Measurements from ENCODE around the gene SEC22C. TPM values are rescaled to one million over a fixed set of nuclear protein-coding genes. Genes with fewer than 3 reads are reported as not detected.
"Not testable (repeated sequence)": the region's sequence is repeated elsewhere in the genome, so short reads cannot be mapped to it uniquely, and the experiment has no call there.

SEC22C gene, protein sequence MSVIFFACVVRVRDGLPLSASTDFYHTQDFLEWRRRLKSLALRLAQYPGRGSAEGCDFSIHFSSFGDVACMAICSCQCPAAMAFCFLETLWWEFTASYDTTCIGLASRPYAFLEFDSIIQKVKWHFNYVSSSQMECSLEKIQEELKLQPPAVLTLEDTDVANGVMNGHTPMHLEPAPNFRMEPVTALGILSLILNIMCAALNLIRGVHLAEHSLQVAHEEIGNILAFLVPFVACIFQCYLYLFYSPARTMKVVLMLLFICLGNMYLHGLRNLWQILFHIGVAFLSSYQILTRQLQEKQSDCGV
- total RNA-seq: 66.1 and 108 TPM in 2 replicates

DNA sequence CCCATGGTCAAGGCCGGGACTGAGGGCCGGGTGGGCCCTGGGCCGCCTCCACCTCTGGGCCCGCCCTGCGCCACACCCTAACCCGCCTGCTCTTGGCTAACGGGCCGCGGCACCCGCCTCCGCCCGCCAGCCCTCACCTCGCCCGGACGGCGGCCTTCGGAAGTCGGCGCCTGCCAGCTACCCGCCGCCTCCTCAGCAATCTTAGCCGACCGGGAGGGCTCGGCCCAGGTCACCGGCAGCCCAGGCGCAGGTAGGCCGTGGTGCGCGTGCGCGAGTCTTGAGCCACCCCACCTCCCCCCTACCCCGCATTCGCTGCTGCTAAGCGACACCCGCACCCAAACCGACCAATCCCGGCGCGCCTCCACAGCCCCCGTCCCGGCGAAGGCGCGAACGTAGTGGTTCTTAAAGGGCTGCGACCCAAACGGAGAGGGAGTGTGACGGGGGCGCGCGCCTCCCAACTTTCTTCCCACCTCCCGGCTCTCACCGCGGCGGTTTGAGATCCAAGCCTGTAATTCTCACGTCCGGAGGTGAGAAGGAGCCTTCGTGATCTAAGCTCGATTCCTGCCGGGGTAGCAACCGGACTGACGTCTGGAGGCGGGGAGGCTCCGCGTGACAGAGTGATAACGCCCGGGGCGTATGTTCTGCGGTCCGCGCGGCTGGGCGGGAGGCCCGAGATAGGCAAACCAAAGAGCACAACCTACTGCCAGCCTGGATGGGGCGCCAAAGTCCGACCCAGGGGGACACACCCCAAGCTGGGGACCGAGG, at the start of gene SEC22C:
TSS of gene SEC22C (minus strand) at position 259 of the 765 bp plus-strand sequence. CDS start 12,921 bp downstream, outside the sequence.
- DNase-seq (ENCODE audit: low read depth): peak; percentile 82

DNA sequence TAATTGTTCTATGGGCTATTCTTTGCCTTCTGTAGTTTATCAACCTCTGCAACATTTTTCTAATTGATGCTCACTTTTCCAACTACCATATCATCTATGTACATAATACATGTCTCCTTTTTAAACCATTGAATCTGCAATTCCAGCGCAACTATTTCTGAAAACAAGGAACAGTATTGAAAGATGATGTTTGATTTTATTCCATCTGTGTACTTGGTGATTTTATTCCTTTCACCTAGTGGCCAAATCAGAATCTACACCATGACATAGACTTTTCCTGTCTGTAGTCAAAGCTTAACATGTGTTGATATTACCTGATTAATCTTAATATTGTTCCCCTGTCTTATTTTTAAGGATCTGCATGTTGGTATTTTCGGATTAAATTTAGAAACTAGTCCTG, 31.7 kb upstream of the SEC22C start:
- no peak for DNase-seq (ENCODE audit: low read depth)

DNA sequence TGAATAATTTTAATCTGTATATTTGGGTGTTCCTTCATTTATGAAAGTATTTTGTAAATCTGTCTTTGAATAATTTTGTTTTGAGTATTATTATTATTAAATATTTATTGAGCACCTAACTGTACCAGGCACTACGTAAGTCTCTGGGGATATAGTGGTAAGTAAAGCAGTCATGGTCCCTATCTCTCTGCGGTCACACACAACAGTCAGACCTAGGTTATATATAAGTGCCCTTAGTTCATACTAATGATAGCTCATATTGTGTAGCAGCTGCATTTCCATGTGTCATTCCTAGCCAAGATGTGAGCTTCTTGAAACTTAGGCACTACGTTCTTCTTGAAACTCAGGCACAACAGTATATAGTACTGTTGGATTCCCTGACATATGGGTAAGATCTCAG, 31.2 kb upstream of the SEC22C start:
- DNase-seq (ENCODE audit: low read depth): no peak

DNA sequence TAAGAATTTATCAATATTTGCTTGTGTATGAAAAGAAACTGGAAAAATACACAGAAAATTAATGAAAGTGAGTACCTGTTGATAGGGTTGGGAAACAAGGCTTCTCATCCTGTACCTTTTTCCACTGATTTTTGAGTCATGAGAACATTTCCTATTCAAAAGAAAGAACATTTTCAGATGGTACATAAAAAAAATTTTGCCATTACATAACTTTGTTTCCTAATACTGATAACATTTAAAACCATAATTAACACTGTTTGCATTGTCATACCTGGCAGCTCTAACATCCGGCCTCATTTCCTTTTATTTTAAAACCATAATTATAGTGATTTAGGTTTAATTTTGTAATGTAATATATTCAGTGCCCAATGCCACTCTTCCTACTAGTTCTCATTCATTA, 30.4 kb upstream of the SEC22C start:
- no peak for DNase-seq (ENCODE audit: low read depth)

DNA sequence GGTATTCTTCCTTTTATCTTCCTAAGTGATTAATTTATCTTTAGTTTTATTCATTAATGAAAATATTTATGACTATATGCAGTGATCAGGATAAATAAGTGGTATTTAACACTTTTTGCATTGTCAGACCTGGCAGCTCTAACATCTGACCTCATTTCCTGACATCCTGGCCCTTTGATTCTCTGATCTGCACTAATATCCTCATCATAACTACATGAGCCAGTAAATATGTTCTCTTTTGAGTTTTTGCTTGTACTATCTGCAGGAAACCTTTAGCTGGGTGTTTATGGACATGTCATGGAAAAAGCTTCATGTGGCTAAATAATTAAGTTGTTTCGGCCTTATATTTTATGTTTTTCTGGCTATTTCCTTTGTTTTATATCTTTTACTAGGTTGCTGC, 29.2 kb upstream of the SEC22C start:
- no peak for DNase-seq (ENCODE audit: low read depth)

DNA sequence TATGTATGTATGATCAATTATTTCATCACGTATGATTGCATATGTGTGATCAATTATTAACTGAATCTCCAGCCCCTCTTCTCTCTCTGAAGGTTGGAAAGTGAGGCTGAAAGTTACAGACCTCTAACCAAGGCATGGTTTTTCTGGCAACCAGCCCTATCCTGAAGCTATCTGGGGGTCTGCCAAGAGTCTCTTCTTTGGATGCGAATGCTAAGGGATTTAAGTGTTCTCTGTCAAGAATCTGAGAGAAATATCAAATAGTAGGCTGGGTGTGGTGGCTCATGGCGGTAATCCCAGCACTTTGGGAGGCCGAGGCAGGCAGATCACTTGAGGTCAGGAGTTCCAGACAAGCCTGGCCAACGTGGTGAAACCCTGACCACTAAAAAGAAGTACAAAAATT, 26.8 kb upstream of the SEC22C start:
- DNase-seq (ENCODE audit: low read depth): no peak

DNA sequence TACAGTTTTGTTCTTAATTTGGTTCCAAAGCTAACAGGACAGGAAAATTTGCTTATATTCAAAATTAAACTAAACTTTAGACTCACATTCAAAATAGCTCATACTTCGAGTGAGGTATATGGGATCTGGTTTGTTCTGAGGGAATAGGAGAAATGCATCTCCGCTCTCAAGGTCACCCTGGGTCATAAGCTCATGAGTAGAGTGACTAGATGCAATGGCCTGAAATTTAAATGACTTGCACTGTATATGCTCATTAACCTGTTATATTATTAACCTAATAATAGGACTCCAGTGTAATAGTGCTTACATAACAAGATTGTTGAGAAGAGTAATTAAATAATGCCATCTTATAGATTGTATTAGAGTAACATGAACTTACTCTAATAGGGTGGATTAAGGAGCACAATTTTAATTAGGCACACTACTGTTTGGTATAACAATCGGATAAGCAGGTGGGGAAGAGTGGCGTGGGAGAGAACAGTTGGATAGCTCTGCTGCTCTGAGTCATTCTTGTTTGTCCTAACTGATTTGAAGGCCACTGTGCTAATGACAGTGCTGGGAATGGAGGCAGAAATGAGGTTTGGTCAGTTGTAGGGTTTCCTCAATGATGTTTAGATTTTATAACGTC, 23.9 kb upstream of the SEC22C start:
- DNase-seq (ENCODE audit: low read depth): peak; percentile 50

DNA sequence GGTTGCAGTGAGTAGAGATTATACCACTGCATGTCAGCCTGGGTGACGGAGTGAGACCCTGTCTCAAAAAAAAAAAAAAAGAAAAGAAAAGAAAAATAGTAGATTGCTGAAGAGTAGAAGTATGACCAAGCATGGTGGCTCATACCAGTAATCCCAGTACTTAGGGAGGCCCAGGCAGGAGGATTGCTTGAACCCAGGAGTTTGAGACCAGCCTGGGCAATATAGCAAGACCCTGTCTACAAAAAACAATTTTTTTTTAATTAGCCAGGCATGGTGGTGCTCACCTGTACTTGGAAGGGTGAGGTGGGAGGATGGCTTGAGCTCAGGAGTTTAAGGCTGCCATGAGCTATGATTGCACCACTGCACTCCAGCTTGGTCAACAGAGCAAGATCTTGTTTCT, 21.2 kb upstream of the SEC22C start:
- DNase-seq (ENCODE audit: low read depth): no peak

DNA sequence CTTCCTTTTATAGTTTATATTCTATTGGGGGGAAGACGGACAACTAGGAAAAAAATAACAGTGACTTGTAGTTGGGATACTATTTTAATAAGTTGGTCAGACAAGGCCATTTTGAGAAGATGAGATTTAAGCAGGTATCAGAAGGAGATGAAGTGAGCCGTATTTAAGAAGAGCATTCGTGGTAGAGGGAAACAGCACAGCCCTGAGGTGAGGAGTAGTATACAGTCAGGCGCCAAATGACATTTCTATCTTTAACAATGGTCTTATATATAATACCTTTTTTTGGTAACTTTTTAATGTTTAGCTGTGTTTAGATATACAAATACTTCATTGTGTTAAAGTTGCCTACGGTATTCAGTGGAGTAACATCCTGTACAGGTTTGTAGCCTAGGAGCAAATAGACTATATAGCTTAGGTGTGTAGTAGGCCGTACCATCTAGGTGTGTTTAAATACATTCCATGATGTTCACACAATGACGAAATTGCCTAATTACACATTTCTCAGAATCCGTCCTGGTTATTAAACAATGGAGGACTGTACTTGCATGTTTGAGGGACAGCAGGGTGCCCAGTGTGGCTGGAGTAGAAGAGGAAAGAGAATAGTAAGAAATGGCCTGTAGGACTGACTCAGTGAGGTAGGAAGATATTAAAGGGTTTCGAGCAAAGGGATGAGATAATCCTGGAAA, 20.3 kb upstream of the SEC22C start:
- DNase-seq (ENCODE audit: low read depth): no peak

DNA sequence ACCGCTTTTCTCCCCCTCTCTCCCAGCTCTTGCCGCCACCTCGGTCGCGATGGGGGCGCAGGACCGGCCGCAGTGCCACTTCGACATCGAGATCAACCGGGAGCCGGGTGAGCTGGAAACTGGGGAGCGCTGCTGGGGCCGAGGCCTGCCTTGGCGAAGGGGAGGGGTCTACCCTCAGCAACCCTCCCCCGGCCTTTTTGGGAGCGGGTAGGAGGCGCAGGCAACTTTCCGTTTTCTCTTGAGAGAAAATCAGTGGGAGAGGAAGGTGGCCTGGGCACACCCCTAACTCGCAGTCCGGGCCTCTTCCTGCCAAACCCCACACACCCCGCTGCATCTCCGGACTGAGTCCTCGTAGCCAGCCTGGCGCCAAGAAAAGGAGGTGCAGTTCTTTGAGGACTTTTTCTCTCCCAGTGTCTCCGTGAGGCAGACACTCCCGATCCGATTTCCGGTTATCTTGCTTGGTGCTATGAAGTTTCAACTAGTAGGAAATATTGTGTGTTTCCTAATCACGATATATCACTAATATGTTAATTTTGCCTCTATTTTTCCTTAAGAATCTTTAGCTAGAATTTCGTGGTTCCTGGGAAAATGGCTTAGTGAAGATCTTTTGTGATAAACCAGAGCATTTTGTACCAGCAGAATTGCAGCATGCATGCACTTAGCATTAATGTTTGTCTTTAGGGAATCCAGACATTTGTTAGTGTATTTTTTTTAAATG, 19.4 kb upstream of the SEC22C start:
- peak; percentile 40 for DNase-seq (ENCODE audit: low read depth)

DNA sequence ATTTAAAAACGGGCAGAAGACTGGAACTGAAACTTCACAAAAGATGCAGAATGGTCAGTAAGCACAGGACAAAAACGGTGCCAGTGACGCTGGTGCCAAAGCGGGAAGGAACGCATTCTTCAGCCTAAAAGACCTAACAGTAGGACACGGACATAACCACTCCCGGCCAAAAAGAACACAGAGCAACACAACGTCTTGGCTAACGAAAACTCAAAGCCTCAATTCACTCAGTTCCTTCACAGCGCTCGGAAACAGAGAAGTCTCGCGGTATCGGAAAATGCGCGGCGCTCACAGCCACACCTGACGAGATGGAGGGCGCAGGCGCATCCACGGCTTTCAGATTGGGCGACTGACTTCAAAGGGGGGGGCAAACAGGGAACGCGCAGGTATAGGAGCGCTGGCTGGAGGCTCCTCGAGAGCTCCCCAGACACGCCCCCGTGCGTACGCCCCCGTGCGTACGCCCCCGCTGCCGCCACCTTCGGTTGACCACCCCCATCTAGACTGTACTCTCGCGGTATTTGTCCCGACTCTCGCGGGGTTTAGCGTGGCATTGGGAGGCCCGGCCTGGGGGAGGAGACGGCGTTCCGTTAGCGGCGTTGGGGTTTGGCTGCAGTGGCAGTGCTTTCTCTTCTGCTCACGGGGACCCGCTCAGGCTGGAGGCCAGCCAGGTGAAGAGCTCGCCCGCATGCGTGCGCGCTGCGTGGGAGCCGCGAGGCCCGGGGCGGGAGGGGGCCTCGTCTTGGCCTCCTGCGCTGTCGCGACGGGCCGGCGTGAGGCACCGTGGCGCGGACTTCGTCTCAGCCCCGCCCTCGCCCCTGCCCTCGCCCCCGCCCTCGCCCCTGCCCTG, 18.6 kb upstream of the SEC22C start, which contains the start of gene NKTR:
TSS of gene NKTR (plus strand) at position 576 of the 847 bp plus-strand sequence. CDS start 321 bp downstream, outside the sequence.
- DNase-seq (ENCODE audit: low read depth): peak; percentile 98

DNA sequence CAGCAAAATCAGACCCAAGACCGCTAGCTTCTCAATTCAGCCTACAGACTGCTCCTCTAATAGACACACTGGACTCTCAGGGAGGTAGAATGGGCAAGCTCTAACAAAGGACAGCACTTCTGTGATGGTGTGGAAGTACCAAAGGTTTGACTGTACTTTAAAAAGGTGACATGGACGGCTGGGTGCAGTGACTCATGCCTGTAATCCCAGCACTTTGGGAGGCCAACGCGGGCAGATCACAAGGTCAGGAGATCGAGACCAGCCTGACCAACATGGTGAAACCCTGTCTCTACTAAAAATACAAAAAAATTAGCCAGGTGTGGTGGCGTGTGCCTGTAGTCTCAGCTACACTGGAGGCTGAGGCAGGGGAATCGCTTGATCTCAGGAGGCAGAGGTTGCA, 15.3 kb upstream of the SEC22C start:
- not testable (repeated sequence) for DNase-seq (ENCODE audit: low read depth)

DNA sequence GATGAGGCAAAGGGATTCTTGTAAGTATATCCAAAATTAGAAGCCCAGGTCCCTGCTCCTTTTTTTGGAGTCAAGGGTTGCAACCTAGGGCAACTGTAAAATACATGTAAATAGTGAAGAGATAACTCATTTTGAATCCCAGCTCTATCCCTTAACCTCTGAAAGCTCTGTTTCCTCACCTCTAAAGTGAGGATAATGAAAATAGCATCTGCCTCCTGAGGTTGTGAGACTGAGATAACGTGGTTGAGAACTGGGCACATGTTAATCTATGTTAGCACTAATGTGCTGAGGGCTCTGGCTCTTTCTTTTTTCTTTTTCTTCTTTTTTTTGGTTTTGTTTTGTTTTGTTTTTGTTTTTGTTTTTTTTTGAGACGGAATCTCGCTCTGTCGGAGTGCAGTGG, 13.9 kb upstream of the SEC22C start:
- DNase-seq (ENCODE audit: low read depth): no peak

DNA sequence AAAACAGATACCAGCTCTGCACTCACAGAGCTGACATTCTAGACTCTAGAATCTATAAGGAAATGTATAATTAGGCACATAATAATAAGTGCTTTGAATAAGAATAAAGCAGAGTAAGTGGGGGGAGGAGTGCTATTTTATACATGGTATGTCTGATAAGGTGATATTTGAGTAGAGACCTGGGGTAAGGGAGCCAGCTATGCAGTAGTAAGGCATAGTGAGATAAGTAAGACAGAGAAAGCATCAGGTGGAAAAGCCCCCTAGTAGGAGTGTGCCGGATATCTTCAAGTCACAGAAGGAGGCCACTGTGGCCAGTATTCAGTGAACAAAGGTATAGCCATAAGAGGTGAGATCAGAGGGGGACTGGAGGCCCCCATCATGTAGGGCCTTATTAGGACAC, 11.9 kb upstream of the SEC22C start:
- DNase-seq (ENCODE audit: low read depth): no peak

DNA sequence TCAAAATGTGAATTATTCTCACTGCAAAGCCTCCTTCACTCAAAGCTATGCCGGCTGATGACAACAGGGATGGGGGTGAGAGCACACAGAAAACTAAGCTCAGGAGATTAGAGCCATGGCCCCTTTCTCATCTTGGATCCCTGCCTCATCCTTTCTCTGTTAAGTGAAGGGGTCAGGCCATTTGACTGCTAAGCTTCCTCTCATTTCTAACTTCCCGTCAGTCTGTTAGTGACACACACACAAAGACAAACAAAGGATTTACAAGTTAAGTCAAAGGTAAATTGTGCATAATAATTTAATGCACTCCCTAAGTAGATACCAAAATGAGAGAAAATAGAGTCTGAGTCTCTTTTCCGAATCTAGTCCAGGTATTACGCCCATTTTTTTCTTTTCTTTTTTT, 10.0 kb upstream of the SEC22C start:
- no peak for DNase-seq (ENCODE audit: low read depth)

DNA sequence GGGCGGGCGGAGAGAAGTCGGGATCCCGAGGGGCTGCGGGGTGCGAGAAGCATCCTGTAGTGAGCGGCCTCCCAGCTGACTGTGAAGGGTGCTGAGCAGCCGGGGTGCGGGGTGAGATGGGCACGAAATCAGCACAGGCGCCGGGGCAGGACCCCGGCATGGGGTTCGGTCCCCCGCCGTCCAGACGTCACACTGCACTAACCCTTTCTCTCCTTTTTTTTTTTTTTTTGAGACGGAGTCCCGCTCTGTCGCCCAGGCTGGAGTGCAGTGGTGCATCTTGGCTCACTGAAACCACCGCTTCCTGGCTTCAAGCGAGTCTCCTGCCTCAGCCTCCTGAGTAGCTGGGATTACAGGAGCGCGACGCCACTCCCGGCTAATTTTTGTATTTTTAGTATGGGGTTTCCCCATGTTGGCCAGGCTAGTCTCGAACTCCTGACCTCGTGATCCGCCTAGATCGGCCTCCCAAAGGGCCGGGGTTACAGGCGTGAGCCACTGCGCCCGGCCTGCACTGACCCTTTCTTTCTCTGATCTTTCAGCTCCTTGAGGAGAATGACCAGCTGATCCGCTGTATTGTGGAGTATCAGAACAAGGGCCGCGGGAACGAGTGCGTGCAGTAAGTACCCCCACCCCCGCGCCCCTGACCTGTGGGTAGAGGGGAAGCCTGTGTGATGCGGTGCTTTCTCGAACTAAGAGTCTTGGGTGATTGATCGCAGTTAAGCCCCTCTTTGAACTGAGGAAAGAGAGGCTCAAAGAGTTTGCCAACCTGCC, 9.4 kb upstream of the SEC22C start:
- no peak for DNase-seq (ENCODE audit: low read depth)

DNA sequence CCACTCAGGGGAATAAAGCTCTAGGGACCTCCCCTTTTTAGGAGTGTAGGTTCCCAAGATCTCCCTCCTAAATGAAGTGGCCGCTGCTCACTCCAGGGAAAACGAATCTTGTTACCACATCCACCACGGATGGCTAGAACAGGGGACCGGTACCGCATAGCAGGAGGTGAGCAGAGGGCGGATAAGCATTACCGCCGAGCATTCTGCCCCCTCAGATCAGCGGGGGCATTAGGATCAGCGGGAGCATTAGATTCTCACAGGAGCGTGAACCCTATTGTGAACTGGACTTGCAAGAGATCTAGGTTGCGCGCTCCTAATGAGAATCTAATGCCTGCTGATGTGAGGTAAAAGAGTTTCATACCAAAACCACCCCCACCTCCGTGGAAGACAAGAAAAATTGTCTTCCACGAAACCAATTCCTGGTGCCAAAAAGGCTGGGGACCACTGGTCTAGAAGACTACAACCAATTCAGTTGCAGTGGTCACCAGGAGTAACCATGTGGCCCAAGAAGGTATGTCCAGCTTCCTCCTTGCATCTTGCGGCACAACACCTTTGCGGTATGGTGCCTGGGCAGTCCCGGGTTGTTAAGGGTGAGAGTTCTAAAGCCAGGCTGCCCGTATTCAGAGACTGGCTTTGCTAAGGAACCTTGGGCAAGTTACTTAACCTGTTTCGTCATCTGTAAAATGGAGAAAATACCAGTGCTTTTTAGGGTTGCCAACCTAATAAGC, 7.8 kb upstream of the SEC22C start:
- DNase-seq (ENCODE audit: low read depth): no peak

DNA sequence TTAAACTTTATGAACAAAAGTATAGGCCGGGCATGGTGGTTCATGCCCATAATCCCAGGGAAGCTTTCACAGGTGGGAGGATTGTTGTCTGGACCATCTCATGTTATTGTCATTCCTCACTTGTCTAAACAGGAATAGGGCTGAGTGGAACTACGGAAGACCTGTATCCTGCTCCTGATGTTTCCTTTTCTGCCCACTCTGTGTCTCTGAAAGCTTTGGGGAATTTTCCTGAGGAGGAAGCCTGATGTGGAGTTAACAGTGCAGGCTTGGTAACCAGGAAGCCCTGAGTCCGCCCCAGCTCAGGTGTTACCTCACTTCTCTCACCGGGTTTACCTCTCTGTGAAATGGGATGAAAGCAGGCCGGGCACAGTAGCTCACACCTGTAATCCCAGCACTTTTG, 6.9 kb upstream of the SEC22C start:
- no peak for DNase-seq (ENCODE audit: low read depth)

DNA sequence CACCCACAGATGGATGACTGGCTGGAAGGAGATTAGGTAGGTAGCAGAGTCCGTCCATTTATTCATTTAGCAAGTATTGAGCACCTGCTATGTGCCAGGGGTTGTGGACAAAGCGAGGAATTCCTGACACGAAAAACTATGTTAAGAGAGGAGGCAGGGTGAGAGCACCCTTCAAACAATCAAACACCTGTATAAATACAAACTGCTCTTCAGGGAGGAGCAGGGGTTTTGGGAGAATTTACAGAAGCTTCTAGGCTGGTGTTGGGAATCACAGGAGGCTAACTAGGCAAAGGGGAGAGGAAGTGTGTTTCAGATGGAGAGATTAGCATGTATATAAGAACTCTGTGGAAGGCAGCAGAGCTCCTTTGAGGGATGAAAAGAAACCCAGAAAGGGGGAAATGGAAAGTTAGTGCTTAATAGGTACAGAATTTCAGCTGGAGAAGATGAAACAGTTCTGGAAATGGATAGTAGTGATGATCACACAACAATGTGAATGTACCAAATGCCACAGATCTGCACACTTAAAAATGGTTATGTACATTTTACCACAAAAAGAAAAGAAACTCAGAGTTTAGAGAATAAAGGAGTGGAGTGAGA, 805 bp upstream of the SEC22C start:
- DNase-seq (ENCODE audit: low read depth): no peak
